HFFc6 (cell line): ENCODE measurements around the gene C3orf18. TPM values are rescaled to one million over a fixed set of nuclear protein-coding genes. Genes with fewer than 3 reads are reported as not detected.

ENCODE experiments used
- DNase-seq: peaks from one replicate; pipeline ENCODE4 v3.0.0-alpha.2; 2018
- H3K27ac Mint-ChIP-seq: 2 replicates; pipeline ENCODE4 v1.8.0; 2020; ENCODE audit warnings: mild to moderate bottlenecking, mixed read lengths
- H3K27me3 Mint-ChIP-seq: 2 replicates; pipeline ENCODE4 v1.8.0; 2021; ENCODE audit warnings: mild to moderate bottlenecking, moderate library complexity, mixed read lengths; ENCODE audit not compliant: insufficient read depth
- H3K36me3 Mint-ChIP-seq: 2 replicates; pipeline ENCODE4 v1.8.0; 2021; ENCODE audit warnings: low read depth, mixed read lengths
- H3K4me1 Mint-ChIP-seq: 2 replicates; pipeline ENCODE4 v1.8.0; 2020; ENCODE audit warnings: low read depth, mixed read lengths
- H3K4me3 Mint-ChIP-seq: 2 replicates; pipeline ENCODE4 v1.8.0; 2020; ENCODE audit warnings: mild to moderate bottlenecking, moderate library complexity, mixed read lengths
- H3K9me3 Mint-ChIP-seq: 2 replicates; pipeline ENCODE4 v1.8.0; 2020; ENCODE audit warnings: mild to moderate bottlenecking, mixed read lengths
- total RNA-seq, 6 experiments: library from RNA; stranded (reverse); fragmentation: NEBNext Ultra II Directional; extraction: Animal tissue kit (Norgen Biotek cat#: 25700); gene quantifications; 2 replicates in 1 of 6; 3 replicates in 5 of 6; pipeline ENCODE4 v1.2.3, GENCODE V29; 2021
- TF ChIP-seq, protein P1 (sequence below): fragments of 200-600 bp; sonication (generic); IDR thresholded peaks from 2 replicates; pipeline ENCODE4 v1.5.0; 2021; ENCODE audit warnings: antibody characterized with exemption, mild to moderate bottlenecking

C3orf18 gene
- total RNA-seq, 6 experiments from 2014 or later = 12.9 to 15.5 (median 14.2) TPM

DNA sequence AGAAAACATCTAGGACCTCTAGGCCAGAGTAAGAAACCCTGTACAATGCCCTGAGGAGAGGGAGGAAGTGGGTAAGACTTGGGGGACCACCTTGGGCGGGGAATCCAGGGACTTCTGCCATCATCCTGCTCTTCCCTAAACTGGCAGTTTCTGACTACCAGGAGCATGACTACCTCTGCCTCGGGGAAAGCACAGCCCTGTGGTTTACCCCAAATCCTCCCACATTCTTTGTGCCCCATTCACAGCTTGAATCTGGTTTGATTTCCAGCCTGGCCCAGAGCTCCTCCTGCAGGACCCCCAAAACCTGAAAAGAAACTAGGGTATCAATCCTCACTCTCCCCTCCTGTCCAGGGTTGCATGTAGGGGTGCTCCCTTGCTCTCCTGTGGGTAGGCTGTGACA, 4.7 kb downstream of the C3orf18 start:
- TF ChIP-seq, protein P1, sequence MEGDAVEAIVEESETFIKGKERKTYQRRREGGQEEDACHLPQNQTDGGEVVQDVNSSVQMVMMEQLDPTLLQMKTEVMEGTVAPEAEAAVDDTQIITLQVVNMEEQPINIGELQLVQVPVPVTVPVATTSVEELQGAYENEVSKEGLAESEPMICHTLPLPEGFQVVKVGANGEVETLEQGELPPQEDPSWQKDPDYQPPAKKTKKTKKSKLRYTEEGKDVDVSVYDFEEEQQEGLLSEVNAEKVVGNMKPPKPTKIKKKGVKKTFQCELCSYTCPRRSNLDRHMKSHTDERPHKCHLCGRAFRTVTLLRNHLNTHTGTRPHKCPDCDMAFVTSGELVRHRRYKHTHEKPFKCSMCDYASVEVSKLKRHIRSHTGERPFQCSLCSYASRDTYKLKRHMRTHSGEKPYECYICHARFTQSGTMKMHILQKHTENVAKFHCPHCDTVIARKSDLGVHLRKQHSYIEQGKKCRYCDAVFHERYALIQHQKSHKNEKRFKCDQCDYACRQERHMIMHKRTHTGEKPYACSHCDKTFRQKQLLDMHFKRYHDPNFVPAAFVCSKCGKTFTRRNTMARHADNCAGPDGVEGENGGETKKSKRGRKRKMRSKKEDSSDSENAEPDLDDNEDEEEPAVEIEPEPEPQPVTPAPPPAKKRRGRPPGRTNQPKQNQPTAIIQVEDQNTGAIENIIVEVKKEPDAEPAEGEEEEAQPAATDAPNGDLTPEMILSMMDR = peak; percentile 24
- Mint-ChIP-seq H3K27me3 (peaks cover 6% of the 10 kb centered on the region), H3K36me3 (0 out of 2 replicates have a peak, but pooled peaks cover 6% of the 10 kb centered on the region), H3K4me3 (peak overlapping the region; percentile 46), H3K9me3 (no peaks in the 10 kb centered on the region), H3K27ac (peak overlapping the region; percentile 90), H3K4me1 (peaks cover 47% of the 10 kb centered on the region)
- DNase-seq = peak; percentile 87

DNA sequence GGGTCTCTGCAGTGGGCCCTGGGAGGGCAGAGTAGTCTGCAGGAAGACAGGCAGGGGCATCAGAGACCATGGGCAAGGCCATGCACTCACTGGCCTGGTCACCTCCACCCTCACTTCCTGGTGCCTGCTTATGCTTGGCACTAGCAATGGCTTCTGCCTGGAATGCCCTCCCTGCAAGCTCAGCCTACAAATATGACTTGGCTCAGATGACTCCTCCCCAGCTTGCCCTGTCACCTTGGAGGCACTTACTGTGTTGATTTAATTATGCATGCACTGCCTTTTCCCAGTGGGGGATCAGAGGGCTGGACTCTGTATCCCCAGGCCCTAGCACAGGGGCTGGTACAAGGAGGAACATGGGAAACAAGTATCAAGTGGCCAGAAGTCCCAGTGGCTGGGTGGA, 7.8 kb downstream of the C3orf18 start:
- Mint-ChIP-seq H3K27ac (no peak overlapping the region), H3K4me3 (no peak overlapping the region), H3K27me3 (peaks cover 9% of the 10 kb centered on the region), H3K4me1 (peaks cover 31% of the 10 kb centered on the region), H3K36me3 (0 out of 2 replicates have a peak, but pooled peaks cover 4% of the 10 kb centered on the region), H3K9me3 (no peaks in the 10 kb centered on the region)
- peak; percentile 22 for DNase-seq
- TF ChIP-seq, protein P1 = no peak

DNA sequence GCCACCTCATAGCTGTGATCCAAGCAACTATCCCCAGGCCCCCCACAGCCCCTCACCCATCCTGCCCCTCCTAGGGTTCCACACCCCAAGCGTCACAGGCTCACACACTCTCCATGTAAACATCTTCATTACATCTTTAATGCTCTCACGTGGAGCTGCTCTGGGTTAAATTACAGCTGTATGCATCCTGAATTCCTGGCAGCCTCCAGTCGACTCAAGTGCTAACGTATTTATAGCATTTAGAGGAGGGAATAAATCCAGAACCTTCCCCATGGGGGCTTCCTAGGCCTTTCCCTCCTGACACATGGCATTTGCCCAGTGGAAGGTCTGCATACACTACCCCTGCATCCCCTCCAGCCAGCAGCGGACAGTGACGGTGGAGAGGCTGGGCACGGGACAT, 9.6 kb downstream of the C3orf18 start:
- no peak for DNase-seq
- TF ChIP-seq, protein P1 = no peak
- Mint-ChIP-seq H3K36me3 (no peaks in the 10 kb centered on the region), H3K4me3 (no peak overlapping the region), H3K4me1 (peaks cover 14% of the 10 kb centered on the region), H3K27me3 (peaks cover 13% of the 10 kb centered on the region), H3K27ac (no peak overlapping the region), H3K9me3 (no peaks in the 10 kb centered on the region)

DNA sequence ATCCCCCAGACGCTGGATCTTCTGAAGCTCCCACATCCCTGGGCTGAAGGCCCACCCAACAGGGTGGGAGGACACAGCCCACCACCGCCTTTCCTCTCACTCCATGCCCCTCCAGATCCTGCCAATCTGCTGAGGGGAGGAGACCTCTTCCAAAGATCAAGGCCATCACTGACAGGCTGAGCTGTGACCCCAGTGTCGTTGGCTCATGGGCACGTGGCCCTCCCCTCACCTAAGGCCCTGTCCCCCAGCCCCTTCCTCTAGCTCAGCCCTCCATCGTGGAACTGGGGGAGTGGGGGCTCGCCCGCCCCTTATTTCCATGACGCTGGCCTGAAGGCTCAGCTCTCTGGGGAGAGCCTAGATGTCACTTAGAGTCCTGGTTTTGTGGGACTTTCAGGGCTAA, 10.4 kb downstream of the C3orf18 start:
- TF ChIP-seq, protein P1 = no peak
- no peak overlapping the region for H3K27ac Mint-ChIP-seq
- H3K36me3 Mint-ChIP-seq = no peaks in the 10 kb centered on the region
- H3K4me1 Mint-ChIP-seq = peaks cover 8% of the 10 kb centered on the region
- H3K9me3 Mint-ChIP-seq = no peaks in the 10 kb centered on the region
- peaks cover 18% of the 10 kb centered on the region for H3K27me3 Mint-ChIP-seq
- DNase-seq = no peak
- H3K4me3 Mint-ChIP-seq = no peak overlapping the region

DNA sequence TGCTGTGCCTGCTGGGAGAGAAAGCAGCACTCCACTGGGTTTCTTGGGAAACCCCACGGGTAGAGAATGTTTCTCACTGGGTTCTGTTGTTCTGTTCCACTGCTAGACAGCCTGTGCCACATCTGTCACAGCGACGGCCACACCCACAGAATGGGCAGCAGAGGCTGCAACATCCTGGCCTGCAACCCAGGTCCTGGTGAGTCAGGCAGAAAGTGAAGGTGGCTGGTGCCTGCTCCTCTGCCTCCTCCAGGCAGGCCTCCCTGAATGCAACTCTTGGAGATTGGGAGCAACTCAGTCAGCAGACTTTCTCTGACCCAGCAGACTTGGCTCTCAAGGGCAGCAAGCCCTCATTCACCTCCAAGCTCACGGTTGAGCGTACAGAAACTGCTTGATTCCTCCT, 13.0 kb downstream of the C3orf18 start:
- peaks cover 8% of the 10 kb centered on the region for H3K4me1 Mint-ChIP-seq
- no peak overlapping the region for H3K4me3 Mint-ChIP-seq
- H3K36me3 Mint-ChIP-seq = no peaks in the 10 kb centered on the region
- TF ChIP-seq, protein P1 = no peak
- DNase-seq = no peak
- no peaks in the 10 kb centered on the region for H3K9me3 Mint-ChIP-seq
- no peak overlapping the region for H3K27ac Mint-ChIP-seq
- peaks cover 22% of the 10 kb centered on the region for H3K27me3 Mint-ChIP-seq

DNA sequence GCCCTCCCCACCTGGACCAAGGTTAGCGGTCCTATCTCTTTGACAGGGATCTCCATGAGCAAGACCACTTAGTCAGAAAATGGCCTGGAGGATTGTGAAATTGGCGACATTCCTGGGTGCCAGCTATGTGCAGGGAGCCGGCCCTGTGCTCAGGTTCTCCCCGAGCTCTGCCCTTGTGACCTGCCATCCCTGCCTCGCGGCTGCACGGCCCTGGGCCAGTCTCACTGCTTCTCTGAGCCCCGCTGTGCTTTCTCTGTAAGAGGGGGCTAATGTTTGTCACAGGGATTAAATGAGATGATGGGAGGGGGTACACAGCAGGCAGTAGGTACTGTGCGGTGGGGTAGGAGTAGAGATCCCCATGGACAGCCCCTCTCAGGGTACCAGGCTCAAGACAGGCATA, 14.9 kb downstream of the C3orf18 start:
- Mint-ChIP-seq H3K27me3 (peaks cover 22% of the 10 kb centered on the region), H3K36me3 (no peaks in the 10 kb centered on the region), H3K4me3 (no peak overlapping the region), H3K27ac (no peak overlapping the region), H3K4me1 (peaks cover 6% of the 10 kb centered on the region; the same call in 1 of the 2 replicates), H3K9me3 (no peaks in the 10 kb centered on the region)
- TF ChIP-seq, protein P1 = no peak
- no peak for DNase-seq
